HCT116 (cell line): ENCODE measurements around the gene IRGM.

Experiments
- EZH2phosphoT487 ChIP-seq: fragments of 200-600 bp; IDR thresholded peaks from 2 replicates; pipeline ENCODE4 v1.6.1; 2018; ENCODE audit warnings: antibody characterized with exemption, borderline replicate concordance
- POLR2A ChIP-seq: IDR thresholded peaks from 2 replicates; pipeline ENCODE4 v1.7.0; 2011; ENCODE audit warnings: borderline replicate concordance; ENCODE audit not compliant: insufficient read depth, insufficient read length; ENCODE audit errors: extremely low read depth
- TCF7L2 ChIP-seq: IDR thresholded peaks from 2 replicates; pipeline ENCODE4 v1.7.0; 2011; ENCODE audit warnings: borderline replicate concordance, inconsistent platforms; ENCODE audit not compliant: insufficient read depth, insufficient read length; ENCODE audit errors: extremely low read depth
- YY1 ChIP-seq: IDR thresholded peaks from 2 replicates; pipeline ENCODE4 v1.6.1; 2011; ENCODE audit warnings: low read length, low read depth, moderate library complexity, mild to moderate bottlenecking; ENCODE audit not compliant: insufficient replicate concordance; ENCODE audit errors: extremely low read depth
- TF ChIP-seq, protein P1 (sequence below), 3 experiments: fragments of 200-600 bp in 1 of 3; sonication (generic) in 1 of 3; IDR thresholded peaks in 2 of 3; conservative IDR thresholded peaks in 1 of 3; 2 replicates each; pipeline ENCODE4 v1.5.1; 2012 to 2017; ENCODE audit warnings: low read depth in 2 of 3, low read length in 2 of 3, antibody characterized with exemption in 1 of 3, borderline replicate concordance in 1 of 3, control low read depth in 1 of 3, mild to moderate bottlenecking in 1 of 3, mixed read lengths in 1 of 3, mixed run types in 1 of 3, moderate library complexity in 1 of 3; ENCODE audit not compliant: insufficient read depth in 1 of 3

DNA sequence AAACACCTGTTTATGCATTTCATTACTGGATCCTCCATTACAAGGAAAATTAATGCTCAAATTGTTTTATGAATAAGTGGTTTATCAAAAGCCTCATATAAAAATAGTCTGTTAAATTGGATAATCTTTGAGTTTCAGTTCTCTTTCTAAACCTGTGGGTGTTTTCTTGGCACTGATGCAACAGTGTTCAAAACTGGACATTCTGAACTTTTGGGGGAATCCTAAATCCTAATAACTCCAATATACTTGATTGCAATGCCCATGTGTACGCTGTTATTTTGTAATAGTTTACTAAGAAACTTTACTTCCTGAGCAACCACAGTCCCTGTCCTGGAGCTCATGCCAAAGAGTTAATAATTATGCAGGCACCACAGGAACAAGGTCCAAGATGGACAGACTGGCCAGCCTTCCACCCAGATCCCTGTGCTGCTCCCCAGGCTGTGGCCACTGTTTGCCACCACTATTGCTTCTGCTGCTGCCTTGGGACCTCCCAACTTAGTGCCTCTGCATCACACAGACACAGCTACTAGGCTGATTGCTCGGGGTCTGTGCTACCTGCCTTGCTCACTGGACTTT lies 14.0 kb downstream of the IRGM start:
- no peak for TF ChIP-seq TCF7L2
- TF ChIP-seq POLR2A, result no peak
- TF ChIP-seq, protein P1, sequence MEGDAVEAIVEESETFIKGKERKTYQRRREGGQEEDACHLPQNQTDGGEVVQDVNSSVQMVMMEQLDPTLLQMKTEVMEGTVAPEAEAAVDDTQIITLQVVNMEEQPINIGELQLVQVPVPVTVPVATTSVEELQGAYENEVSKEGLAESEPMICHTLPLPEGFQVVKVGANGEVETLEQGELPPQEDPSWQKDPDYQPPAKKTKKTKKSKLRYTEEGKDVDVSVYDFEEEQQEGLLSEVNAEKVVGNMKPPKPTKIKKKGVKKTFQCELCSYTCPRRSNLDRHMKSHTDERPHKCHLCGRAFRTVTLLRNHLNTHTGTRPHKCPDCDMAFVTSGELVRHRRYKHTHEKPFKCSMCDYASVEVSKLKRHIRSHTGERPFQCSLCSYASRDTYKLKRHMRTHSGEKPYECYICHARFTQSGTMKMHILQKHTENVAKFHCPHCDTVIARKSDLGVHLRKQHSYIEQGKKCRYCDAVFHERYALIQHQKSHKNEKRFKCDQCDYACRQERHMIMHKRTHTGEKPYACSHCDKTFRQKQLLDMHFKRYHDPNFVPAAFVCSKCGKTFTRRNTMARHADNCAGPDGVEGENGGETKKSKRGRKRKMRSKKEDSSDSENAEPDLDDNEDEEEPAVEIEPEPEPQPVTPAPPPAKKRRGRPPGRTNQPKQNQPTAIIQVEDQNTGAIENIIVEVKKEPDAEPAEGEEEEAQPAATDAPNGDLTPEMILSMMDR (IDR thresholded peaks at IDR 0.05 in 2 of 3, conservative IDR thresholded peaks at IDR 0.05 in 1 of 3; ENCODE audit: borderline replicate concordance in 1 of 3, insufficient read depth in 1 of 3, low read depth in 2 of 3, low read length in 2 of 3), result no peak
- no peak for TF ChIP-seq EZH2phosphoT487
- no peak for TF ChIP-seq YY1
